Smooth muscle cell (in vitro differentiated cells): ENCODE data around the gene GNGT1. TPM values are rescaled to one million over a fixed set of nuclear protein-coding genes. Genes with fewer than 3 reads are reported as not detected.
"Not testable (repeated sequence)": the region's sequence is repeated elsewhere in the genome, so short reads cannot be mapped to it uniquely, and the experiment has no call there.

ENCODE experiments used
- DNase-seq: peaks from one replicate; lab custom pipeline; 2025; ENCODE audit not compliant: unreplicated experiment; lab: John Stamatoyannopoulos, UW
- H2AFZ ChIP-seq: fragments of 200-600 bp; sonication (generic); 2 replicates; pipeline ENCODE4 v1.6.0; 2016; ENCODE audit warnings: antibody characterized with exemption, low read depth, mild to moderate bottlenecking
- H3F3A ChIP-seq: fragments of 200-600 bp; sonication (generic); 2 replicates; pipeline ENCODE4 v1.6.0; 2017; ENCODE audit warnings: antibody characterized with exemption, low read depth
- H3K27ac ChIP-seq: fragments of 200-600 bp; sonication (generic); 2 replicates; pipeline ENCODE4 v1.5.1; 2016; ENCODE audit warnings: low read depth, mild to moderate bottlenecking
- H3K27me3 ChIP-seq: fragments of 200-600 bp; sonication (generic); 2 replicates; pipeline ENCODE4 v1.6.1; 2016; ENCODE audit warnings: low read depth, mild to moderate bottlenecking
- H3K36me3 ChIP-seq: fragments of 200-600 bp; sonication (generic); 2 replicates; pipeline ENCODE4 v1.5.1; 2016; ENCODE audit warnings: low read depth
- H3K4me1 ChIP-seq: fragments of 200-600 bp; sonication (generic); 2 replicates; pipeline ENCODE4 v1.5.1; 2016; ENCODE audit warnings: low read depth
- H3K4me2 ChIP-seq: fragments of 200-600 bp; sonication (generic); 2 replicates; pipeline ENCODE4 v1.6.0; 2016; ENCODE audit warnings: mild to moderate bottlenecking
- H3K4me3 ChIP-seq: fragments of 200-600 bp; sonication (generic); 2 replicates; pipeline ENCODE4 v1.5.1; 2016; ENCODE audit warnings: mild to moderate bottlenecking
- H3K79me2 ChIP-seq: fragments of 200-600 bp; sonication (generic); 2 replicates; pipeline ENCODE4 v1.6.0; 2016; ENCODE audit warnings: low read depth, mild to moderate bottlenecking
- H3K9ac ChIP-seq: fragments of 200-600 bp; sonication (generic); 2 replicates; pipeline ENCODE4 v1.6.0; 2016; ENCODE audit warnings: low read depth
- H3K9me3 ChIP-seq: fragments of 200-600 bp; sonication (generic); replicated peaks from 2 replicates; pipeline ENCODE4 v1.5.1; 2016; ENCODE audit warnings: low read depth
- H4K20me1 ChIP-seq: fragments of 200-600 bp; sonication (generic); 2 replicates; pipeline ENCODE4 v1.6.0; 2016; ENCODE audit warnings: low read depth
- WGBS: methylation state at CpG from one replicate; pipeline ENCODE4 v1.1.7; 2016; ENCODE audit warnings: low lambda C conversion rate; 5-methylcytosine and 5-hydroxymethylcytosine counted together
- polyA plus RNA-seq: library from polyadenylated mRNA; unstranded; fragments of >200 nt; fragmentation: Nextera tagmentation; extraction: Ambion mirVana; gene quantifications from 2 replicates; pipeline ENCODE4 v1.2.1, GENCODE V29; 2016
- total RNA-seq: library from RNA; depleted of rRNA; stranded (reverse); fragments of >200 nt; gene quantifications from 2 replicates; pipeline ENCODE4 v1.2.3, GENCODE V29; 2014
- TF ChIP-seq, protein P1 (sequence below): fragments of 200-600 bp; sonication (generic); IDR thresholded peaks from 2 replicates; pipeline ENCODE4 v1.5.1; 2017; ENCODE audit warnings: borderline replicate concordance, mild to moderate bottlenecking, antibody characterized with exemption; ENCODE audit not compliant: insufficient read depth, poor library complexity, severe bottlenecking

The GNGT1 gene
- total and polyA plus RNA-seq, 2 experiments from 2014 or later, result not detected

- Histone ChIP-seq H3K9ac (no peak overlapping the region), H3F3A (no peaks in the 10 kb centered on the region), H3K27me3 (no peaks in the 10 kb centered on the region), H3K9me3 (no peaks in the 10 kb centered on the region), H3K4me1 (peaks cover 3% of the 10 kb centered on the region), H2AFZ (peak overlapping the region; percentile 33), H3K36me3 (no peaks in the 10 kb centered on the region), H4K20me1 (no peaks in the 10 kb centered on the region), H3K79me2 (no peaks in the 10 kb centered on the region), H3K27ac (no peak overlapping the region), H3K4me3 (no peak overlapping the region), H3K4me2 (peak overlapping the region; percentile 15)
- no peak for DNase-seq
- TF ChIP-seq, protein P1, sequence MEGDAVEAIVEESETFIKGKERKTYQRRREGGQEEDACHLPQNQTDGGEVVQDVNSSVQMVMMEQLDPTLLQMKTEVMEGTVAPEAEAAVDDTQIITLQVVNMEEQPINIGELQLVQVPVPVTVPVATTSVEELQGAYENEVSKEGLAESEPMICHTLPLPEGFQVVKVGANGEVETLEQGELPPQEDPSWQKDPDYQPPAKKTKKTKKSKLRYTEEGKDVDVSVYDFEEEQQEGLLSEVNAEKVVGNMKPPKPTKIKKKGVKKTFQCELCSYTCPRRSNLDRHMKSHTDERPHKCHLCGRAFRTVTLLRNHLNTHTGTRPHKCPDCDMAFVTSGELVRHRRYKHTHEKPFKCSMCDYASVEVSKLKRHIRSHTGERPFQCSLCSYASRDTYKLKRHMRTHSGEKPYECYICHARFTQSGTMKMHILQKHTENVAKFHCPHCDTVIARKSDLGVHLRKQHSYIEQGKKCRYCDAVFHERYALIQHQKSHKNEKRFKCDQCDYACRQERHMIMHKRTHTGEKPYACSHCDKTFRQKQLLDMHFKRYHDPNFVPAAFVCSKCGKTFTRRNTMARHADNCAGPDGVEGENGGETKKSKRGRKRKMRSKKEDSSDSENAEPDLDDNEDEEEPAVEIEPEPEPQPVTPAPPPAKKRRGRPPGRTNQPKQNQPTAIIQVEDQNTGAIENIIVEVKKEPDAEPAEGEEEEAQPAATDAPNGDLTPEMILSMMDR, result no peak
Measured at GRCh38 chr7:93913197-93913596, 6.8 kb downstream of the GNGT1 start.

- 59% methylated on average over 7 of the region's 7 CpGs for WGBS
- Histone ChIP-seq H3K9me3 (no peaks in the 10 kb centered on the region), H4K20me1 (no peaks in the 10 kb centered on the region), H3K27ac (no peak overlapping the region), H3K4me3 (no peak overlapping the region), H3K4me1 (peaks cover 3% of the 10 kb centered on the region), H3K9ac (no peak overlapping the region), H3K79me2 (no peaks in the 10 kb centered on the region), H3K27me3 (no peaks in the 10 kb centered on the region), H3F3A (no peaks in the 10 kb centered on the region), H2AFZ (no peak overlapping the region), H3K4me2 (peak overlapping the region; percentile 3), H3K36me3 (no peaks in the 10 kb centered on the region)
- TF ChIP-seq, protein P1, result no peak
- DNase-seq, result no peak
Measured at GRCh38 chr7:93914581-93915066, 8.3 kb downstream of the GNGT1 start.

GRCh38 chr7:93915206-93915842 is 9.0 kb downstream of the GNGT1 start:
- H2AFZ ChIP-seq, H3K9ac ChIP-seq: not testable (repeated sequence)
- 81% methylated on average over 3 of the region's 3 CpGs for WGBS

GRCh38 chr7:93915888-93916287 is 9.5 kb downstream of the GNGT1 start:
- H3K79me2 ChIP-seq, H3K4me3 ChIP-seq, H2AFZ ChIP-seq, H3K9ac ChIP-seq, H3K36me3 ChIP-seq, DNase-seq, H3K4me1 ChIP-seq, H3K9me3 ChIP-seq, H3K27me3 ChIP-seq, H3K27ac ChIP-seq, H3K4me2 ChIP-seq, H4K20me1 ChIP-seq, H3F3A ChIP-seq: not testable (repeated sequence)

More at GRCh38 chr7:93915206-93915842, 9.0 kb downstream of the GNGT1 start:
- peak overlapping the region; percentile 3 for H3K4me2 ChIP-seq
- H3K9me3 ChIP-seq, H4K20me1 ChIP-seq, H3K4me3 ChIP-seq, H3K27me3 ChIP-seq, H3K79me2 ChIP-seq, H3K4me1 ChIP-seq, H3F3A ChIP-seq, DNase-seq, H3K27ac ChIP-seq, H3K36me3 ChIP-seq: not testable (repeated sequence)

DNA sequence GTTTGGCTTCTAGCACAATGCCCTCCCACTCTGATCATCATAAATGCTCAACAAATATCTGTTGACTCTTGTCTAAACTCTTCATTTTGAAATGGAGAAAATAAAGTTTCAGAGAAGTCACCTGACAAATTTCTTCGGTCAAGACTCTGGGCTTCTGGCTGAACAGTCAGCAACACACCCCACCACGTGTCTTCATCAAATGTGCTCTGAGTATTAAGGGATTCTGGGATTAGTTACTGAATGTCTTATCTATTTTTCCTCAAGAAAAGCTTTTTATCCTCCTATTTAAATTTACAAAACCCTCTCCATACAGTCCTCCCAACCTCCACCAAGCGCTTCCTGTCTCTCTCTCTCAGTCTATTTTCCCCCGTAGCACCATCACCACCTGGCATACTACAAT is 9.9 kb downstream of the GNGT1 start:
- H3K79me2 ChIP-seq, H3K27ac ChIP-seq, H4K20me1 ChIP-seq, H3K27me3 ChIP-seq, H3F3A ChIP-seq, H3K4me3 ChIP-seq, H3K4me2 ChIP-seq, H3K36me3 ChIP-seq, H2AFZ ChIP-seq, DNase-seq, H3K9me3 ChIP-seq, H3K9ac ChIP-seq: not testable (repeated sequence)
- H3K4me1 ChIP-seq, result peaks cover 12% of the 10 kb centered on the region
- WGBS, result 48% methylated on average over 4 of the region's 4 CpGs
